HG03039 (cell line): ENCODE data around the gene PCCA.

Experiments
- ATAC-seq: cut with Tn5 transposase; IDR thresholded peaks from one replicate; pipeline ENCODE4 v1.9.1; 2021; ENCODE audit warnings: mild to moderate bottlenecking, moderate library complexity; ENCODE audit not compliant: unreplicated experiment

Gene PCCA

GRCh38 chr13:100536643-100537180 lies 447.8 kb downstream of the PCCA start:
- no peak for ATAC-seq

- no peak for ATAC-seq
These were observed 448.6 kb downstream of the PCCA start for GRCh38 chr13:100537486-100537885.

- no peak for ATAC-seq
These were observed 449.1 kb downstream of the PCCA start for GRCh38 chr13:100537951-100538462.

GRCh38 chr13:100540621-100541020 lies 451.7 kb downstream of the PCCA start:
- no peak for ATAC-seq

- no peak for ATAC-seq
These were observed 453.3 kb downstream of the PCCA start for GRCh38 chr13:100541897-100542825.

- ATAC-seq = peak; percentile 80
These were observed 453.9 kb downstream of the PCCA start for GRCh38 chr13:100542826-100543156.

GRCh38 chr13:100543872-100544602 lies 455.1 kb downstream of the PCCA start:
- no peak for ATAC-seq

- ATAC-seq = no peak
These were observed 456.2 kb downstream of the PCCA start for GRCh38 chr13:100544866-100545683.

GRCh38 chr13:100545684-100546061 lies 456.8 kb downstream of the PCCA start:
- no peak for ATAC-seq

GRCh38 chr13:100546713-100547405 lies 458.0 kb downstream of the PCCA start:
- no peak for ATAC-seq

- ATAC-seq = no peak
These were observed 458.9 kb downstream of the PCCA start for GRCh38 chr13:100547791-100548201.

GRCh38 chr13:100549316-100549715 lies 460.4 kb downstream of the PCCA start:
- no peak for ATAC-seq

- ATAC-seq = no peak
These were observed 463.9 kb downstream of the PCCA start for GRCh38 chr13:100552755-100553154.

- ATAC-seq = no peak
These were observed 471.0 kb downstream of the PCCA start for GRCh38 chr13:100559886-100560285.

- ATAC-seq = no peak
These were observed 471.7 kb downstream of the PCCA start for GRCh38 chr13:100560498-100561157.

GRCh38 chr13:100561158-100561499 lies 472.2 kb downstream of the PCCA start:
- no peak for ATAC-seq

- ATAC-seq = no peak
These were observed 472.8 kb downstream of the PCCA start for GRCh38 chr13:100561599-100562204.

GRCh38 chr13:100563779-100564178 lies 474.9 kb downstream of the PCCA start:
- no peak for ATAC-seq

GRCh38 chr13:100564444-100565223 lies 475.7 kb downstream of the PCCA start:
- ATAC-seq = no peak
